Measurements from ENCODE around the gene RYR1.

Gene RYR1

DNA sequence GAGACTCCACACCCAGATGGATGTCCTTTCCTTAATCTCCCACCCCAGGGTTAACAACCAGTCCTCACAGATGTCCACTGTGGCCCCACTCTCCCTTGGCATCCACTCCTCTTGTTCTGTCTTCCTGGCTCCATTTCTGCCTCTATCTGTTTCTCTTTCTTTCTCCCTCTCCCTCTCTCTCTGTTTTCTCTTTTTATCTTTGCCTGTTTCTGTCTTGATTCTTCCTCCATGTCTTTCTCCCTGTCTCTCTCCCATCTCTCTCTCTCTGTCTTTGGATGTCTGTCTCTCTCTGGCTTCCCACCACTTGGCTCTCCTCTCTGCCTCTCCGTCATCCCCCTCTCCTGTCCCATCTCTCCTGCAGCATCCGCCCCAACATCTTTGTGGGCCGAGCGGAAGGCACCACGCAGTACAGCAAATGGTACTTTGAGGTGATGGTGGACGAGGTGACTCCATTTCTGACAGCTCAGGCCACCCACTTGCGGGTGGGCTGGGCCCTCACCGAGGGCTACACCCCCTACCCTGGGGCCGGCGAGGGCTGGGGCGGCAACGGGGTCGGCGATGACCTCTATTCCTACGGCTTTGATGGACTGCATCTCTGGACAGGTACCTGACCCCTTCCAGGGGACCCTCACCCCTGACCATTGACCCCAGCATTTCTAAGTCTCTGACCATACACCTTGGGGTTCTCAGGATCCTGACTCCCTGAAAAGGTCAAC, 24.4 kb downstream of the RYR1 start:
- Histone ChIP-seq H3K36me3 (replicated peaks; ENCODE audit: low read depth, low read length) (peaks cover 11% of the 10 kb centered on the region), H3K4me3 (ENCODE audit: low read length) (no peak overlapping the region), H3K9ac (ENCODE audit: low read length) (no peak overlapping the region), H3K9me3 (ENCODE audit: insufficient read depth, low read length) (no peaks in the 10 kb centered on the region), H3K27ac (ENCODE audit: low read length) (no peak overlapping the region), H3K27me3 (ENCODE audit: low read depth, low read length) (no peaks in the 10 kb centered on the region), H4K20me1 (ENCODE audit: insufficient read depth, low read length) (peaks cover 4% of the 10 kb centered on the region; the same call in 1 of the 2 replicates), H2AFZ (ENCODE audit: low read depth, low read length) (no peak overlapping the region), H3K4me2 (ENCODE audit: low read length) (no peak overlapping the region), H3K4me1 (ENCODE audit: low read length) (no peaks in the 10 kb centered on the region), H3K79me2 (ENCODE audit: low read length) (no peaks in the 10 kb centered on the region)
- no peak for TF ChIP-seq EZH2phosphoT487 (IDR thresholded peaks at IDR 0.05; ENCODE audit: low read depth)
- TF ChIP-seq, protein P1, sequence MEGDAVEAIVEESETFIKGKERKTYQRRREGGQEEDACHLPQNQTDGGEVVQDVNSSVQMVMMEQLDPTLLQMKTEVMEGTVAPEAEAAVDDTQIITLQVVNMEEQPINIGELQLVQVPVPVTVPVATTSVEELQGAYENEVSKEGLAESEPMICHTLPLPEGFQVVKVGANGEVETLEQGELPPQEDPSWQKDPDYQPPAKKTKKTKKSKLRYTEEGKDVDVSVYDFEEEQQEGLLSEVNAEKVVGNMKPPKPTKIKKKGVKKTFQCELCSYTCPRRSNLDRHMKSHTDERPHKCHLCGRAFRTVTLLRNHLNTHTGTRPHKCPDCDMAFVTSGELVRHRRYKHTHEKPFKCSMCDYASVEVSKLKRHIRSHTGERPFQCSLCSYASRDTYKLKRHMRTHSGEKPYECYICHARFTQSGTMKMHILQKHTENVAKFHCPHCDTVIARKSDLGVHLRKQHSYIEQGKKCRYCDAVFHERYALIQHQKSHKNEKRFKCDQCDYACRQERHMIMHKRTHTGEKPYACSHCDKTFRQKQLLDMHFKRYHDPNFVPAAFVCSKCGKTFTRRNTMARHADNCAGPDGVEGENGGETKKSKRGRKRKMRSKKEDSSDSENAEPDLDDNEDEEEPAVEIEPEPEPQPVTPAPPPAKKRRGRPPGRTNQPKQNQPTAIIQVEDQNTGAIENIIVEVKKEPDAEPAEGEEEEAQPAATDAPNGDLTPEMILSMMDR (IDR thresholded peaks at IDR 0.05; ENCODE audit: low read depth, low read length): no peak

DNA sequence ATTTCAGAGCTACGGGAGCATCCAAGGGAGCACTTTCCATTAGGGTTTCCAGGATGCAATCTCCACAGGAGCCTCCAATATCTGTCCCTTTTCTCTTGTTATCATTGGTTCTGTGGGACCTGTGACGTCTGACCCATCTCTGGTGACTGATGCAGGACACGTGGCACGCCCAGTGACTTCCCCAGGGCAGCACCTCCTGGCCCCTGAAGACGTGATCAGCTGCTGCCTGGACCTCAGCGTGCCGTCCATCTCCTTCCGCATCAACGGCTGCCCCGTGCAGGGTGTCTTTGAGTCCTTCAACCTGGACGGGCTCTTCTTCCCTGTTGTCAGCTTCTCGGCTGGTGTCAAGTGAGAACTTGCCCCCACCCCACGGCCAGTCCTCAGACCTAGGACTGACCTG, 25.5 kb downstream of the RYR1 start:
- Histone ChIP-seq H3K4me2 (ENCODE audit: low read length) (no peak overlapping the region), H3K4me1 (ENCODE audit: low read length) (no peaks in the 10 kb centered on the region), H3K4me3 (ENCODE audit: low read length) (no peak overlapping the region), H3K36me3 (replicated peaks; ENCODE audit: low read depth, low read length) (peaks cover 11% of the 10 kb centered on the region), H3K79me2 (ENCODE audit: low read length) (no peaks in the 10 kb centered on the region), H3K27ac (ENCODE audit: low read length) (no peak overlapping the region), H3K27me3 (ENCODE audit: low read depth, low read length) (no peaks in the 10 kb centered on the region), H2AFZ (ENCODE audit: low read depth, low read length) (no peak overlapping the region), H3K9me3 (ENCODE audit: insufficient read depth, low read length) (no peaks in the 10 kb centered on the region), H3K9ac (ENCODE audit: low read length) (no peak overlapping the region), H4K20me1 (ENCODE audit: insufficient read depth, low read length) (peaks cover 4% of the 10 kb centered on the region; the same call in 1 of the 2 replicates)
- no peak for TF ChIP-seq EZH2phosphoT487 (IDR thresholded peaks at IDR 0.05; ENCODE audit: low read depth)
- TF ChIP-seq, protein P1 (IDR thresholded peaks at IDR 0.05; ENCODE audit: low read depth, low read length): no peak

DNA sequence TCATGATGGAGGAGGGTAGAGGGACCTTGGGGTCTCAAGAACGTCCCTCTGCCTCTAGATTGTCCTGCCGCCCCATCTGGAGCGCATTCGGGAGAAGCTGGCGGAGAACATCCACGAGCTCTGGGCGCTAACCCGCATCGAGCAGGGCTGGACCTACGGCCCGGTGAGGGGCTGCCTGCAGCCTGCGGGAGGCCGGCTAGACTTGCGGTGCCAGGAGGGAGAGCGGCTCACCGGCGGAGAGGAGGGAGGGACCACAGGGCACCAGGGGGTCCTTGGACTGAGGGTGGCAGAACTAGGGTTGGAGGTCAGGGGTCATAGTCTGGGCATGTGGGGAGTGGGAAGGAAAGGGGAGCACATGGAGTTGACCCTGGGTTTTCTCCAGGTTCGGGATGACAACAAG, 29.9 kb downstream of the RYR1 start:
- Histone ChIP-seq H4K20me1 (ENCODE audit: insufficient read depth, low read length) (no peaks in the 10 kb centered on the region), H3K9ac (ENCODE audit: low read length) (no peak overlapping the region), H3K4me2 (ENCODE audit: low read length) (no peak overlapping the region), H3K79me2 (ENCODE audit: low read length) (no peaks in the 10 kb centered on the region), H3K36me3 (replicated peaks; ENCODE audit: low read depth, low read length) (peaks cover 22% of the 10 kb centered on the region), H3K9me3 (ENCODE audit: insufficient read depth, low read length) (no peaks in the 10 kb centered on the region), H3K4me1 (ENCODE audit: low read length) (no peaks in the 10 kb centered on the region), H3K4me3 (ENCODE audit: low read length) (no peak overlapping the region), H3K27me3 (ENCODE audit: low read depth, low read length) (no peaks in the 10 kb centered on the region), H3K27ac (ENCODE audit: low read length) (no peak overlapping the region), H2AFZ (ENCODE audit: low read depth, low read length) (no peak overlapping the region)
- no peak for TF ChIP-seq EZH2phosphoT487 (IDR thresholded peaks at IDR 0.05; ENCODE audit: low read depth)
- TF ChIP-seq, protein P1 (IDR thresholded peaks at IDR 0.05; ENCODE audit: low read depth, low read length): no peak

DNA sequence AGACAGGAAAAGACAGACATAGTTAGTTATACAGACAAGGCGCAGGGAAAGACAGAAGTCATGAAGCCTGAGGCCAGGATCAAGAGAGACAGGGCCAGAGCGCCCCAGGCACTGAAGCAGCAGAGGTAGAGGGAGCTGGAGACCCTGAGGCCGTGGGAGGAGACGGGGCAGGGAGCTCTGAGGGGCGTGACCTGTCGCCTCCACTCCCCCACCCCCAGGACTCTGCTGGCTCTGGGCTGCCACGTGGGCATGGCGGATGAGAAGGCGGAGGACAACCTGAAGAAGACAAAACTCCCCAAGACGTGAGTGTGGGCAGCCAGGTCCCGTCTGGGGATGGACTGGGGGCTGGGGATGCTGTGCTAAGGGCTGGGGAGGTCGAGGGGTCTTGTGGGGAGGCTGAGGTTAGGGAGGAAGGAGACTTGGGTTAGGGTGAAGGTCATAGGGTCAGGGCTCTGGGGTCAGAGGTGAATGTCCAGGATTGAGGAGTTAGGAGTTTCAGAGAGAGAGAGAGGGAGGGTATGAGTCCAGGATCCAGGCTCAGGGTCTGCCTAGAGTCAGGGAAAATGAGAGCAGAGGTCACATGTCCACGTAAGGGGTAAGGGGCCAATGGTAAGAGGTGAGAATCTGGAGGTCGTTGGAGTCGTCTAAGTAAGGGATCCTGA, 31.1 kb downstream of the RYR1 start:
- no peaks in the 10 kb centered on the region for H3K4me1 ChIP-seq (ENCODE audit: low read length)
- peaks cover 21% of the 10 kb centered on the region for H3K36me3 ChIP-seq (replicated peaks; ENCODE audit: low read depth, low read length)
- no peaks in the 10 kb centered on the region for H3K9me3 ChIP-seq (ENCODE audit: insufficient read depth, low read length)
- no peaks in the 10 kb centered on the region for H4K20me1 ChIP-seq (ENCODE audit: insufficient read depth, low read length)
- no peaks in the 10 kb centered on the region for H3K79me2 ChIP-seq (ENCODE audit: low read length)
- no peak overlapping the region for H3K4me3 ChIP-seq (ENCODE audit: low read length)
- no peak overlapping the region for H3K4me2 ChIP-seq (ENCODE audit: low read length)
- H3K27me3 ChIP-seq (ENCODE audit: low read depth, low read length): no peaks in the 10 kb centered on the region
- no peak overlapping the region for H2AFZ ChIP-seq (ENCODE audit: low read depth, low read length)
- no peak overlapping the region for H3K9ac ChIP-seq (ENCODE audit: low read length)
- TF ChIP-seq EZH2phosphoT487 (IDR thresholded peaks at IDR 0.05; ENCODE audit: low read depth): no peak
- TF ChIP-seq, protein P1 (IDR thresholded peaks at IDR 0.05; ENCODE audit: low read depth, low read length): no peak
- H3K27ac ChIP-seq (ENCODE audit: low read length): no peak overlapping the region

Data from OCI-LY3 (cell line).